ENCODE measurements around the gene KIRREL3.

The KIRREL3 gene

GRCh38 chr11:126686938-126687337 is 313.6 kb downstream of the KIRREL3 start:
- no peak overlapping the region for H3K27ac ChIP-seq (ENCODE audit: low read length)
- no peaks in the 10 kb centered on the region for H3K4me1 ChIP-seq (ENCODE audit: low read length)
- no peaks in the 10 kb centered on the region for H3K36me3 ChIP-seq (replicated peaks; ENCODE audit: low read depth, low read length)
- no peak overlapping the region for H2AFZ ChIP-seq (ENCODE audit: low read depth, low read length)
- H3K79me2 ChIP-seq (ENCODE audit: low read length): no peaks in the 10 kb centered on the region
- peaks cover 28% of the 10 kb centered on the region for H3K27me3 ChIP-seq (ENCODE audit: low read depth, low read length)
- H3K9ac ChIP-seq (ENCODE audit: low read length): no peak overlapping the region
- no peak overlapping the region for H3K4me2 ChIP-seq (ENCODE audit: low read length)
- no peak overlapping the region for H3K4me3 ChIP-seq (ENCODE audit: low read length)
- no peaks in the 10 kb centered on the region for H4K20me1 ChIP-seq (ENCODE audit: insufficient read depth, low read length)
- no peaks in the 10 kb centered on the region for H3K9me3 ChIP-seq (ENCODE audit: insufficient read depth, low read length)
- TF ChIP-seq EZH2phosphoT487 (IDR thresholded peaks at IDR 0.05; ENCODE audit: low read depth): no peak
- TF ChIP-seq CTCF (IDR thresholded peaks at IDR 0.05; ENCODE audit: low read depth, low read length): no peak

GRCh38 chr11:126683766-126684728 is 316.5 kb downstream of the KIRREL3 start:
- H3K9ac ChIP-seq (ENCODE audit: low read length): no peak overlapping the region

GRCh38 chr11:126682590-126682989 is 318.0 kb downstream of the KIRREL3 start:
- TF ChIP-seq CTCF (IDR thresholded peaks at IDR 0.05; ENCODE audit: low read depth, low read length) (no peak), EZH2phosphoT487 (IDR thresholded peaks at IDR 0.05; ENCODE audit: low read depth) (no peak)
- Histone ChIP-seq H3K36me3 (replicated peaks; ENCODE audit: low read depth, low read length) (no peaks in the 10 kb centered on the region), H2AFZ (ENCODE audit: low read depth, low read length) (no peak overlapping the region), H3K79me2 (ENCODE audit: low read length) (no peaks in the 10 kb centered on the region), H3K27me3 (ENCODE audit: low read depth, low read length) (peaks cover 28% of the 10 kb centered on the region; the same call in 1 of the 2 replicates), H3K4me1 (ENCODE audit: low read length) (no peaks in the 10 kb centered on the region), H4K20me1 (ENCODE audit: insufficient read depth, low read length) (no peaks in the 10 kb centered on the region), H3K4me2 (ENCODE audit: low read length) (no peak overlapping the region), H3K27ac (ENCODE audit: low read length) (no peak overlapping the region), H3K4me3 (ENCODE audit: low read length) (no peak overlapping the region), H3K9ac (ENCODE audit: low read length) (no peak overlapping the region), H3K9me3 (ENCODE audit: insufficient read depth, low read length) (no peaks in the 10 kb centered on the region)

More at GRCh38 chr11:126683766-126684728, 316.5 kb downstream of the KIRREL3 start:
- Histone ChIP-seq H3K27ac (ENCODE audit: low read length) (no peak overlapping the region), H3K36me3 (replicated peaks; ENCODE audit: low read depth, low read length) (no peaks in the 10 kb centered on the region), H3K4me1 (ENCODE audit: low read length) (no peaks in the 10 kb centered on the region), H3K4me2 (ENCODE audit: low read length) (no peak overlapping the region), H4K20me1 (ENCODE audit: insufficient read depth, low read length) (no peaks in the 10 kb centered on the region), H3K27me3 (ENCODE audit: low read depth, low read length) (peaks cover 31% of the 10 kb centered on the region), H2AFZ (ENCODE audit: low read depth, low read length) (no peak overlapping the region), H3K9me3 (ENCODE audit: insufficient read depth, low read length) (no peaks in the 10 kb centered on the region), H3K4me3 (ENCODE audit: low read length) (no peak overlapping the region), H3K79me2 (ENCODE audit: low read length) (no peaks in the 10 kb centered on the region)
- no peak for TF ChIP-seq EZH2phosphoT487 (IDR thresholded peaks at IDR 0.05; ENCODE audit: low read depth)
- TF ChIP-seq CTCF (IDR thresholded peaks at IDR 0.05; ENCODE audit: low read depth, low read length): no peak

- Histone ChIP-seq H3K4me3 (ENCODE audit: low read length) (no peak overlapping the region), H3K27me3 (ENCODE audit: low read depth, low read length) (peaks cover 21% of the 10 kb centered on the region; the same call in 1 of the 2 replicates), H4K20me1 (ENCODE audit: insufficient read depth, low read length) (no peaks in the 10 kb centered on the region), H3K4me2 (ENCODE audit: low read length) (no peak overlapping the region), H3K4me1 (ENCODE audit: low read length) (no peaks in the 10 kb centered on the region), H2AFZ (ENCODE audit: low read depth, low read length) (no peak overlapping the region), H3K36me3 (replicated peaks; ENCODE audit: low read depth, low read length) (no peaks in the 10 kb centered on the region), H3K9ac (ENCODE audit: low read length) (no peak overlapping the region), H3K9me3 (ENCODE audit: insufficient read depth, low read length) (no peaks in the 10 kb centered on the region), H3K27ac (ENCODE audit: low read length) (no peak overlapping the region), H3K79me2 (ENCODE audit: low read length) (no peaks in the 10 kb centered on the region)
- TF ChIP-seq EZH2phosphoT487 (IDR thresholded peaks at IDR 0.05; ENCODE audit: low read depth) (no peak), CTCF (IDR thresholded peaks at IDR 0.05; ENCODE audit: low read depth, low read length) (no peak)
These were observed 319.9 kb downstream of the KIRREL3 start for GRCh38 chr11:126680700-126681099.
